HCT116 (cell line): ENCODE results near the gene AZIN2. TPM values are rescaled to one million over a fixed set of nuclear protein-coding genes. Genes with fewer than 3 reads are reported as not detected.

Experiments used
- ATAC-seq: fragments of 200-7000 bp; cut with Tn5 transposase; 2 replicates; pipeline ENCODE4 v1.9.1; 2020; ENCODE audit warnings: mild to moderate bottlenecking, moderate library complexity
- BruUV-seq: library from RNA; stranded (reverse); fragments of 400-500 nt; replicated peaks from 2 replicates; lab custom pipeline; 2021; lab: Mats Ljungman, UMichigan
- CTCF ChIA-PET: fragments of 300-600 bp; sonication (Branson Sonifier 250); formaldehyde crosslinking; loops from one replicate; lab custom pipeline; 2021; ENCODE audit warnings: antibody characterized with exemption; lab: Charles Lee
- POLR2A ChIA-PET: fragments of 300-600, 350-600 bp; sonication (Branson Sonifier 250); formaldehyde crosslinking; loops from one replicate; lab custom pipeline; 2021; ENCODE audit warnings: antibody characterized with exemption; lab: Charles Lee
- RAD21 ChIA-PET, 2 experiments: fragments of 300-600 bp; sonication (Branson Sonifier 250); formaldehyde crosslinking; loops; one replicate each; lab custom pipeline; 2023; ENCODE audit warnings: low total read pairs in 2 of 2; ENCODE audit not compliant: uncharacterized antibody in 2 of 2, unreplicated experiment in 2 of 2, low non-redundant PET in 1 of 2; lab: Charles Lee
- DNase-seq: peaks from one replicate; pipeline ENCODE4 v3.0.0-alpha.2; 2010; ENCODE audit warnings: low read depth, low spot score
- H2AFZ ChIP-seq: fragments of 200-600 bp; shearing (Covaris generic), sonication (generic); 2 replicates; pipeline ENCODE4 v1.6.1; 2017; ENCODE audit warnings: low read depth, mixed run types, mixed read lengths, antibody characterized with exemption, low read length; ENCODE audit not compliant: poor library complexity, severe bottlenecking
- H3K27ac ChIP-seq: 2 replicates; pipeline ENCODE4 v1.5.1; 2012; ENCODE audit warnings: low read depth, low read length
- H3K27me3 ChIP-seq: fragments of 200-600 bp; sonication (generic); 2 replicates; pipeline ENCODE4 v1.6.1; 2016; ENCODE audit warnings: mixed run types, low read length, mixed read lengths; ENCODE audit not compliant: insufficient read depth
- H3K36me3 ChIP-seq, 2 experiments: fragments of 200-500 bp in 1 of 2; fragments of 200-600 bp in 1 of 2; sonication (Bioruptor generic) in 1 of 2; sonication (generic) in 1 of 2; 2 replicates each; pipeline versions ENCODE4 v1.5.1 to v1.6.1; 2014 to 2016; ENCODE audit warnings: low read length in 2 of 2, inconsistent platforms in 1 of 2, mixed read lengths in 1 of 2, mixed run types in 1 of 2; ENCODE audit not compliant: insufficient read depth in 2 of 2, control insufficient read depth in 1 of 2
- H3K4me1 ChIP-seq, 2 experiments: fragments of 200-600 bp in 1 of 2; sonication (generic) in 1 of 2; 2 replicates each; pipeline versions ENCODE4 v1.5.1 to v1.6.1; 2012 to 2017; ENCODE audit warnings: low read length in 2 of 2, inconsistent platforms in 1 of 2, mild to moderate bottlenecking in 1 of 2, mixed read lengths in 1 of 2, mixed run types in 1 of 2, moderate library complexity in 1 of 2; ENCODE audit not compliant: insufficient read depth in 2 of 2, control insufficient read depth in 1 of 2
- H3K4me2 ChIP-seq: fragments of 200-600 bp; sonication (generic); 2 replicates; pipeline ENCODE4 v1.6.1; 2017; ENCODE audit warnings: mixed run types, low read length, mixed read lengths
- H3K4me3 ChIP-seq, 2 experiments: fragments of 200-600 bp in 1 of 2; sonication (generic) in 1 of 2; replicated peaks in 1 of 2; 2 replicates each; pipeline ENCODE4 v1.5.1; 2011 to 2016; ENCODE audit warnings: low read length in 2 of 2, control low read depth in 1 of 2, low read depth in 1 of 2, mild to moderate bottlenecking in 1 of 2, mixed read lengths in 1 of 2, mixed run types in 1 of 2
- H3K79me2 ChIP-seq: fragments of 200-600 bp; sonication (generic); 2 replicates; pipeline ENCODE4 v1.6.1; 2017; ENCODE audit warnings: mild to moderate bottlenecking, mixed run types, low read length, moderate library complexity, mixed read lengths; ENCODE audit not compliant: insufficient read depth
- H3K9ac ChIP-seq: fragments of 200-600 bp; sonication (generic); 2 replicates; pipeline ENCODE4 v1.6.1; 2016; ENCODE audit warnings: low read length, mixed read lengths
- H3K9me2 ChIP-seq: fragments of 200-600 bp; sonication (generic), shearing (Covaris generic); 2 replicates; pipeline ENCODE4 v1.6.1; 2017; ENCODE audit warnings: mixed run types, mild to moderate bottlenecking, moderate library complexity; ENCODE audit not compliant: insufficient read depth
- H3K9me3 ChIP-seq, 2 experiments: fragments of 200-500 bp in 1 of 2; fragments of 200-600 bp in 1 of 2; sonication (Bioruptor generic) in 1 of 2; sonication (generic) in 1 of 2; 2 replicates each; pipeline ENCODE4 v1.6.1; 2014 to 2017; ENCODE audit warnings: low read length in 2 of 2, mixed read lengths in 2 of 2, inconsistent platforms in 1 of 2, low read depth in 1 of 2, mild to moderate bottlenecking in 1 of 2, mixed run types in 1 of 2, moderate library complexity in 1 of 2; ENCODE audit not compliant: control insufficient read depth in 1 of 2, insufficient read depth in 1 of 2
- H4K20me1 ChIP-seq: fragments of 200-600 bp; sonication (generic), shearing (Covaris generic); 2 replicates; pipeline ENCODE4 v1.6.1; 2017; ENCODE audit warnings: mixed run types, mild to moderate bottlenecking, moderate library complexity; ENCODE audit not compliant: insufficient read depth
- CBX3 ChIP-seq: IDR thresholded peaks from 2 replicates; pipeline ENCODE4 v1.6.1; 2012; ENCODE audit warnings: low read depth
- CEBPB ChIP-seq: IDR thresholded peaks from 2 replicates; pipeline ENCODE4 v1.6.1; 2012; ENCODE audit warnings: low read depth
- EGR1 ChIP-seq: IDR thresholded peaks from 2 replicates; pipeline ENCODE4 v1.6.1; 2012; ENCODE audit warnings: low read depth
- EZH2 ChIP-seq: fragments of 200-600 bp; sonication (generic); IDR thresholded peaks from 2 replicates; pipeline ENCODE4 v1.6.1; 2017; ENCODE audit warnings: antibody characterized with exemption, mixed run types
- EZH2phosphoT487 ChIP-seq: fragments of 200-600 bp; IDR thresholded peaks from 2 replicates; pipeline ENCODE4 v1.6.1; 2018; ENCODE audit warnings: antibody characterized with exemption, borderline replicate concordance
- JUND ChIP-seq: IDR thresholded peaks from 2 replicates; pipeline ENCODE4 v1.6.1; 2012
- POLR2A ChIP-seq: IDR thresholded peaks from 2 replicates; pipeline ENCODE4 v1.7.0; 2011; ENCODE audit warnings: borderline replicate concordance; ENCODE audit not compliant: insufficient read depth, insufficient read length; ENCODE audit errors: extremely low read depth
- POLR2AphosphoS5 ChIP-seq: IDR thresholded peaks from 2 replicates; pipeline ENCODE4 v1.6.1; 2011; ENCODE audit warnings: mild to moderate bottlenecking, low read depth, low read length, moderate library complexity
- RAD21 ChIP-seq: IDR thresholded peaks from 2 replicates; pipeline ENCODE4 v1.6.1; 2012; ENCODE audit warnings: low read depth, mild to moderate bottlenecking
- REST ChIP-seq: IDR thresholded peaks from 2 replicates; pipeline ENCODE4 v1.6.1; 2012; ENCODE audit warnings: low read depth
- SIN3A ChIP-seq: IDR thresholded peaks from 2 replicates; pipeline ENCODE4 v1.6.1; 2012; ENCODE audit warnings: low read depth
- SP1 ChIP-seq: IDR thresholded peaks from 2 replicates; pipeline ENCODE4 v1.6.1; 2012; ENCODE audit warnings: low read depth
- TCF7L2 ChIP-seq: IDR thresholded peaks from 2 replicates; pipeline ENCODE4 v1.7.0; 2011; ENCODE audit warnings: borderline replicate concordance, inconsistent platforms; ENCODE audit not compliant: insufficient read depth, insufficient read length; ENCODE audit errors: extremely low read depth
- YY1 ChIP-seq: IDR thresholded peaks from 2 replicates; pipeline ENCODE4 v1.6.1; 2011; ENCODE audit warnings: low read length, low read depth, moderate library complexity, mild to moderate bottlenecking; ENCODE audit not compliant: insufficient replicate concordance; ENCODE audit errors: extremely low read depth
- ZFX ChIP-seq: fragments of 450-650 bp; IDR thresholded peaks from 2 replicates; pipeline ENCODE4 v1.6.1; 2017
- intact Hi-C: fragments of 100-400 bp; cut with micrococcal nuclease; formaldehyde crosslinking; loops from 2 replicates; pipeline ENCODE4 v1.10.0; 2022
- total RNA-seq: library from RNA; stranded (reverse); gene quantifications from one replicate; pipeline ENCODE4 v1.2.1, GENCODE V29; 2021; ENCODE audit not compliant: unreplicated experiment
- TF ChIP-seq, protein P1 (sequence below): IDR thresholded peaks from 2 replicates; pipeline ENCODE4 v1.6.1; 2012
- TF ChIP-seq, protein P2 (sequence below), 3 experiments: fragments of 200-600 bp in 1 of 3; sonication (generic) in 1 of 3; IDR thresholded peaks in 2 of 3; conservative IDR thresholded peaks in 1 of 3; 2 replicates each; pipeline ENCODE4 v1.5.1; 2012 to 2017; ENCODE audit warnings: low read depth in 2 of 3, low read length in 2 of 3, antibody characterized with exemption in 1 of 3, borderline replicate concordance in 1 of 3, control low read depth in 1 of 3, mild to moderate bottlenecking in 1 of 3, mixed read lengths in 1 of 3, mixed run types in 1 of 3, moderate library complexity in 1 of 3; ENCODE audit not compliant: insufficient read depth in 1 of 3
- TF ChIP-seq, protein P3 (sequence below): IDR thresholded peaks from 2 replicates; pipeline ENCODE4 v1.6.1; 2011; ENCODE audit warnings: mild to moderate bottlenecking, low read length, moderate library complexity; ENCODE audit not compliant: insufficient replicate concordance; ENCODE audit errors: extremely low read depth

The AZIN2 gene
- total RNA-seq, 1 experiment from 2014 or later = 7.8 TPM

DNA sequence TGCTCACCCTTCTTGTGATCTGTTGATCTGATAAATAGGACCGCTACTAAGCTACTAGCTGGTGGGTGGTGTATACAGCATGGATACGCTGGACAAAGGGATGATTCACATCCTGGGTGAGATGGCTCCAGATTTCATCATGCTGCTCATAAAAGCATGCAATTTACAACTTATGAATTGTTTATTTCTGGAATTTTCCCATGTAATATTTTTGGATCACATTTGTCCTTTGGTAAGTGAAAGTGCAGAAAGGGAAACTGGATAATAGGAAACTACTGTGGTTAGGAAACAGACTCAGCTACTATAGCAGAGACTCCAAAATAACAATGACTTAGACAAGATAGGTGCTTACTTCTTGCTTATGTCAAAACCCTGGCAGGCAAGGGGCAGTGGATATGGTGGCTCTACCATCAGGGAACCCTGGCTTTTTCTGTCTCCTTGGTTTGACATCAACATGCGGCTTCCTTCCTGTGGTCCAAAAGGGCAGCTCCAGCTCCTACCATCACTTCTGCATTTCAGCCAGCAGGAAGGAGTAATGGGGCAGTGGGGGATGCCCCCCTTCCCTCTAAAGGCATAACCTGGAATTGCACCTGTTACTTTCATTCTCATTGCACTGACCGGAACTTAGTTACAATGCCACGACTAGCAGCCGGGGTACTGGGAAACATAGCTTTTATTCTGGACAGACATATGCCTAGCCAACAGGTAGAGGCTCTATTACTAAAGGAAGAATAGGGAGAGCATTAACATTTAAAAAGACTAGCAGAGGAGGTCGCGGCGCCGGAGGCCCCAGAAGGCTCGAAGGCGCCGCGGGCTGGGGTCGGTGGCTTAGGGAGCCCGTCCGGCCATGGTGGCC lies 30.5 kb upstream of the AZIN2 start:
- Histone ChIP-seq H3K9ac (no peak overlapping the region), H3K27ac (0 out of 2 replicates have a peak overlapping the region, but pooled peaks have one; percentile 4), H2AFZ (peak overlapping the region; percentile 59), H3K9me3 (no peaks in the 10 kb centered on the region), H3K4me3 (0 out of 4 replicates have a peak overlapping the region, but pooled peaks of 1 of the 2 experiments have one; percentile 13), H3K4me2 (peak overlapping the region; percentile 44), H3K79me2 (no peaks in the 10 kb centered on the region), H4K20me1 (no peaks in the 10 kb centered on the region), H3K36me3 (no peaks in the 10 kb centered on the region), H3K9me2 (no peaks in the 10 kb centered on the region), H3K27me3 (no peaks in the 10 kb centered on the region), H3K4me1 (peaks cover 11 to 28% of the 10 kb centered on the region in 2 experiments; a peak in 3 of 4 replicates)
- ChIA-PET POLR2A (interaction anchor here (0.6 to 1.4 kb wide), 6 partner anchors 9 to 86 kb away, joined by 3 to 5 read pairs (median 3); partner anchors contain the start of gene RNF19B), RAD21 (no interaction called here), CTCF (interaction anchor here (1.1 kb wide), 1 partner anchor 117 kb away, joined by 3 read pairs; no protein-coding TSS in a partner anchor)
- peak; percentile 72 for DNase-seq
- intact Hi-C loops = loop anchor here (2.0 to 10.0 kb wide), 2 partner anchors 14 to 146 kb away; partner anchors contain the start of genes AK2 and TMEM54
- no TSS peak for BruUV-seq
- peak; percentile 61 for ATAC-seq
- peak; percentile 62 for TF ChIP-seq POLR2AphosphoS5
- TF ChIP-seq JUND = peak; percentile 83
- TF ChIP-seq YY1 = no peak
- TF ChIP-seq SIN3A = no peak
- no peak for TF ChIP-seq ZFX
- TF ChIP-seq, protein P1, sequence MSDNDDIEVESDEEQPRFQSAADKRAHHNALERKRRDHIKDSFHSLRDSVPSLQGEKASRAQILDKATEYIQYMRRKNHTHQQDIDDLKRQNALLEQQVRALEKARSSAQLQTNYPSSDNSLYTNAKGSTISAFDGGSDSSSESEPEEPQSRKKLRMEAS = peak; percentile 64
- TF ChIP-seq RAD21 = no peak; the same call in 1 of the 2 replicates
- peak; percentile 96 for TF ChIP-seq CEBPB
- TF ChIP-seq EZH2phosphoT487 = no peak
- no peak for TF ChIP-seq REST
- no peak for TF ChIP-seq TCF7L2
- peak; percentile 81 for TF ChIP-seq SP1
- TF ChIP-seq, protein P2, sequence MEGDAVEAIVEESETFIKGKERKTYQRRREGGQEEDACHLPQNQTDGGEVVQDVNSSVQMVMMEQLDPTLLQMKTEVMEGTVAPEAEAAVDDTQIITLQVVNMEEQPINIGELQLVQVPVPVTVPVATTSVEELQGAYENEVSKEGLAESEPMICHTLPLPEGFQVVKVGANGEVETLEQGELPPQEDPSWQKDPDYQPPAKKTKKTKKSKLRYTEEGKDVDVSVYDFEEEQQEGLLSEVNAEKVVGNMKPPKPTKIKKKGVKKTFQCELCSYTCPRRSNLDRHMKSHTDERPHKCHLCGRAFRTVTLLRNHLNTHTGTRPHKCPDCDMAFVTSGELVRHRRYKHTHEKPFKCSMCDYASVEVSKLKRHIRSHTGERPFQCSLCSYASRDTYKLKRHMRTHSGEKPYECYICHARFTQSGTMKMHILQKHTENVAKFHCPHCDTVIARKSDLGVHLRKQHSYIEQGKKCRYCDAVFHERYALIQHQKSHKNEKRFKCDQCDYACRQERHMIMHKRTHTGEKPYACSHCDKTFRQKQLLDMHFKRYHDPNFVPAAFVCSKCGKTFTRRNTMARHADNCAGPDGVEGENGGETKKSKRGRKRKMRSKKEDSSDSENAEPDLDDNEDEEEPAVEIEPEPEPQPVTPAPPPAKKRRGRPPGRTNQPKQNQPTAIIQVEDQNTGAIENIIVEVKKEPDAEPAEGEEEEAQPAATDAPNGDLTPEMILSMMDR (IDR thresholded peaks at IDR 0.05 in 2 of 3, conservative IDR thresholded peaks at IDR 0.05 in 1 of 3; ENCODE audit: borderline replicate concordance in 1 of 3, insufficient read depth in 1 of 3, low read depth in 2 of 3, low read length in 2 of 3) = peak; percentile 14 to 53 (median 45); a peak in 4 of 6 replicates
- peak; percentile 72 for TF ChIP-seq EGR1
- no peak for TF ChIP-seq CBX3
- TF ChIP-seq EZH2 = no peak
- TF ChIP-seq, protein P3, sequence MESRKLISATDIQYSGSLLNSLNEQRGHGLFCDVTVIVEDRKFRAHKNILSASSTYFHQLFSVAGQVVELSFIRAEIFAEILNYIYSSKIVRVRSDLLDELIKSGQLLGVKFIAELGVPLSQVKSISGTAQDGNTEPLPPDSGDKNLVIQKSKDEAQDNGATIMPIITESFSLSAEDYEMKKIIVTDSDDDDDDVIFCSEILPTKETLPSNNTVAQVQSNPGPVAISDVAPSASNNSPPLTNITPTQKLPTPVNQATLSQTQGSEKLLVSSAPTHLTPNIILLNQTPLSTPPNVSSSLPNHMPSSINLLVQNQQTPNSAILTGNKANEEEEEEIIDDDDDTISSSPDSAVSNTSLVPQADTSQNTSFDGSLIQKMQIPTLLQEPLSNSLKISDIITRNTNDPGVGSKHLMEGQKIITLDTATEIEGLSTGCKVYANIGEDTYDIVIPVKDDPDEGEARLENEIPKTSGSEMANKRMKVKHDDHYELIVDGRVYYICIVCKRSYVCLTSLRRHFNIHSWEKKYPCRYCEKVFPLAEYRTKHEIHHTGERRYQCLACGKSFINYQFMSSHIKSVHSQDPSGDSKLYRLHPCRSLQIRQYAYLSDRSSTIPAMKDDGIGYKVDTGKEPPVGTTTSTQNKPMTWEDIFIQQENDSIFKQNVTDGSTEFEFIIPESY = no peak
- TF ChIP-seq POLR2A = no peak
